ENCODE measurements around the gene SNX18.

DNA sequence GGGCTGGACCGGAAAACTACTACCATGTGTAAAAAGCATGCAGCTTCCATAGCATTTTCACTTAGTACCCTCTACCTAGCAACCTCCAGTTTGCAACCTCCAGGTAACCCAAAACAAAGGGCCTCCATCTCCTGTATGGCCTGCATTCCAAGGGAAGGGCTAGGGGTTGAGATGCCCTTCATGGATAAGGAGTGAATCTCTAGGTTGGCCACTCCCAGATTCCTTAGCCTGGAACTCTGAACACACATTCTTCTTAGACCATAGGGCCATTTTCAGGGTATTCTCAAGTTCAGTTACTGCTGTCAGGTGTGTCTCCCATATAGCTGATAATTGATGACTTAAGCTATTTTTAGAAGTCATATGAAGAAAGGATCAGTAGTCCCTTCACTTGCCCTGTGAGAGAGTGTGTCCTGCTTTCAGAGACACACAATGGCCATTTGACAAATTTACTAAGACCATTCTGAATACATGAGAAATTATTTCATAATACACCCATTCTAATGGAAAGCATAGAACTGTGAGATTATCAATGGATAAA, 39.5 kb upstream of the SNX18 start:
- TF ChIP-seq, protein P1, sequence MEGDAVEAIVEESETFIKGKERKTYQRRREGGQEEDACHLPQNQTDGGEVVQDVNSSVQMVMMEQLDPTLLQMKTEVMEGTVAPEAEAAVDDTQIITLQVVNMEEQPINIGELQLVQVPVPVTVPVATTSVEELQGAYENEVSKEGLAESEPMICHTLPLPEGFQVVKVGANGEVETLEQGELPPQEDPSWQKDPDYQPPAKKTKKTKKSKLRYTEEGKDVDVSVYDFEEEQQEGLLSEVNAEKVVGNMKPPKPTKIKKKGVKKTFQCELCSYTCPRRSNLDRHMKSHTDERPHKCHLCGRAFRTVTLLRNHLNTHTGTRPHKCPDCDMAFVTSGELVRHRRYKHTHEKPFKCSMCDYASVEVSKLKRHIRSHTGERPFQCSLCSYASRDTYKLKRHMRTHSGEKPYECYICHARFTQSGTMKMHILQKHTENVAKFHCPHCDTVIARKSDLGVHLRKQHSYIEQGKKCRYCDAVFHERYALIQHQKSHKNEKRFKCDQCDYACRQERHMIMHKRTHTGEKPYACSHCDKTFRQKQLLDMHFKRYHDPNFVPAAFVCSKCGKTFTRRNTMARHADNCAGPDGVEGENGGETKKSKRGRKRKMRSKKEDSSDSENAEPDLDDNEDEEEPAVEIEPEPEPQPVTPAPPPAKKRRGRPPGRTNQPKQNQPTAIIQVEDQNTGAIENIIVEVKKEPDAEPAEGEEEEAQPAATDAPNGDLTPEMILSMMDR (IDR thresholded peaks at IDR 0.05): no peak
- no peak for TF ChIP-seq POLR2A (IDR thresholded peaks at IDR 0.05)

All from esophagus squamous epithelium (tissue), 4 donors.